Forelimb muscle (tissue), 1 donor: ENCODE results near the gene PRLR. TPM values are rescaled to one million over a fixed set of nuclear protein-coding genes. Genes with fewer than 3 reads are reported as not detected.

Experiments used
- DNase-seq: peaks from one replicate; pipeline ENCODE4 v3.0.0-alpha.2; 2013; ENCODE audit warnings: low read depth
- polyA plus RNA-seq: library from polyadenylated mRNA; unstranded; fragments of 120-200 nt; gene quantifications from one replicate; pipeline ENCODE4 v1.2.1, GENCODE V29; 2013; ENCODE audit not compliant: insufficient read length

Gene PRLR
- polyA plus RNA-seq, 1 donor: 0.38 TPM

- DNase-seq: no peak
These were observed 69.7 kb downstream of the PRLR start for GRCh38 chr5:35160486-35161116.

DNA sequence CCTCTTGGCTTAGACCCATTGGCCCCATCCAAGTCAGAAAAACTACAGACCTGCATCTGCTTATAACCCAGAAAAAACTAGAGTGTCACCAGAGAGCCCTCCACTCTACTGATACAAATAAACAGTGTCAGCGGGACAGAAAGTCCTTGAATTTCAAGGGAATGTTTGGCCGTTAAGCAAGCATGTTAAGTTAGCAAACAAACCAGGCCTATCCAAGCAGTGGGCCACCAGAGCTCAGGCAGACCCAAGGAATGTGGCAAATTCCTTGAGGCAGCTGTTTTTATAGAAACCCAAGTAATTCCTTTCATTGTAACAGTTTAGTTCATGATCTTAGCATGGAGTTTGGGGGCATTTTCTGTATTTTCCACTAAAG, 70.9 kb downstream of the PRLR start:
- no peak for DNase-seq

DNA sequence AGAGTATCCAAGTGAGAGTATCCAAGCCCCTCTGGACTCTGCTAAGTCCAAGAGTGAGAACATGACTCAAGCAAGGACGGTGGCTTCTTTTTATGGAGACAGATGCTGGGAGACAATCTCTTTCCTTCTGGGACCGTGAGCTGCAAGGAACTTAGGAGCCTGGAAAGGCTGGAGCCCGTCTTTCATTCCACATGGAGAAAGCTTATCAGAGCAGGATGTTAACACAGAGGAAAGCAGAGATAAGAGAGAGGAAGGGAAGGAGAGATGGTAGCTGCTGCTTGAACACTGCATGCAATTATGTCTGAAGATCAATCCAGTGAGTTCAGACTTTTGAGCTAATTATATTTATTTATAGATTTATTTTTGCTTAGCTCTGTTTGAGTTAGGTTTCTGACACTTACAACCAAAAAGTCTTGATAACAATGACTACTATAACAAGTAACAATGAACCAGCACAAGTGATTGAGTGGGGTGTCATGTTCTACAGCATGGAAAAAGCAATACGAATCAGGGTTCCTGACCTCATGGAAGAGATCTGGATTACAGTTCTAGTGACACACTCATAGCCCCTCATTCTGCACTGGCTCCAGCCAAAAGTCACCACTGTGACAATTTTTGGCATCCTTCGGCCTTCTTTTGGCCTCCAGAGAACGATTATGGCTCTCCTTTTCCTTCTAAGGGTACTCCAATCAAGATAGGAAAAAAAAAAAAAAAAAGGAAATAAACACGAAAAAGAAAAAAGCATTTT, 71.5 kb downstream of the PRLR start:
- DNase-seq: no peak

- DNase-seq: no peak
These were observed 72.1 kb downstream of the PRLR start for GRCh38 chr5:35158204-35158603.

- DNase-seq: no peak
These were observed 76.8 kb downstream of the PRLR start for GRCh38 chr5:35153375-35153932.

GRCh38 chr5:35152733-35153132, 77.6 kb downstream of the PRLR start:
- no peak for DNase-seq

GRCh38 chr5:35151146-35151920, 79.0 kb downstream of the PRLR start:
- DNase-seq: no peak

GRCh38 chr5:35149041-35149440, 81.2 kb downstream of the PRLR start:
- no peak for DNase-seq

DNA sequence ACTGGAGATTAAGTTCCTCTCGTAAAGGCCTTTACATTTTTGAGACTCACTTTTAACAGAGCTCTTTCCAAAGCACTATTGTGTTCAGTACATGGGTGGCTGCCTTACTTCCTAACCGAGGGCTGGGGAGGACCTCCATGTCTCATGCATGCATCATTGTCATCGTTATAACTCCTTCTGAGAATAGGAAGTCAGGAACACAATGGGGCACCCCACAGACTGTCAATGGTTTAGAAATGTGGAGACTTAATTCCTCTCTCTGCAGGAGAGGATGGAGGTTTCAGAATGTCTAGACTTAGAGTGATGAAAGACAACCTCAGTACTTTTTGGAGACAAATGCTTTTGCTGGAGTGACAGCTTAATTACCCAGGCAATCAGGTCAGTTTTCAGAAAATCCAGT, 83.9 kb downstream of the PRLR start:
- no peak for DNase-seq

GRCh38 chr5:35145691-35146317, 84.5 kb downstream of the PRLR start:
- DNase-seq: no peak

GRCh38 chr5:35145012-35145411, 85.3 kb downstream of the PRLR start:
- DNase-seq: no peak

- DNase-seq: no peak
These were observed 86.4 kb downstream of the PRLR start for GRCh38 chr5:35143841-35144240.

DNA sequence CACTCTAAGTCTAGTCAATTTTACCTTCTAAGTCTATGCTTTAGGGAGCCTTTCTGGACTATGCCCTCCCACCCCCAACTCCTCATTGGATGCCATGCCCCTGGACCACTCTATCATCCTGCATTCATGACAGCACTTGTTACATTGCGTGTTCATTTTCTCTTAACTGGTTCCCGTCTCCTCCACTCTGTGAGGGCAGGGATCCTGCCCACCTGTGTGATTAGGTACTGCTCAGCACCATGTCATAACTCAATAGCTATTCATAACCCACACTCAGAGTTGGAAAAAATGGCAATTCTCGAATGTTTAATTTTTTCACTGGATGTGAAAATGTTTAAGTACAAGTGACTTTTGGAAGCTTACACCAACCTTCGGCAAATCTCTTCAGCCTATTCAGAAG, 88.5 kb downstream of the PRLR start:
- no peak for DNase-seq

GRCh38 chr5:35138232-35138631, 92.1 kb downstream of the PRLR start:
- no peak for DNase-seq

DNA sequence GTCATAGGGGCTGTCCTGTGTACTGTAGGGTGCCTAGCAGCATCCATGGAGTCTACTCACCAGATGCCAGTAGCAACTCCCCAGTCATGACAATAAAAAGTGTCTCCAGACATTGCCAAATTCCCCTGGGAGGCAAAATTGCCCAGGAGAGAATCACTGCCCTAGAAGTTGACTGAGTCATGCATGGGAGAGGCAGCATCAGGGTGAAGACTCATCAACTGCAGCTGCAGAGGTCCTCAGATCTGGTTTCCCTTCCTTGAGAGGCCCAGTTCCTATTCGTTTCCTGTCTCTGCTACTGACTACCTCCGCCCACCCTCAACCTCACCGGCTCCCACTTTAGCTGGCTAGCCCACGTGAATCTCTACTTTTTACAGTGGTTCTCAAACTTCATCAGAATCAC, 93.9 kb downstream of the PRLR start:
- DNase-seq: no peak

DNA sequence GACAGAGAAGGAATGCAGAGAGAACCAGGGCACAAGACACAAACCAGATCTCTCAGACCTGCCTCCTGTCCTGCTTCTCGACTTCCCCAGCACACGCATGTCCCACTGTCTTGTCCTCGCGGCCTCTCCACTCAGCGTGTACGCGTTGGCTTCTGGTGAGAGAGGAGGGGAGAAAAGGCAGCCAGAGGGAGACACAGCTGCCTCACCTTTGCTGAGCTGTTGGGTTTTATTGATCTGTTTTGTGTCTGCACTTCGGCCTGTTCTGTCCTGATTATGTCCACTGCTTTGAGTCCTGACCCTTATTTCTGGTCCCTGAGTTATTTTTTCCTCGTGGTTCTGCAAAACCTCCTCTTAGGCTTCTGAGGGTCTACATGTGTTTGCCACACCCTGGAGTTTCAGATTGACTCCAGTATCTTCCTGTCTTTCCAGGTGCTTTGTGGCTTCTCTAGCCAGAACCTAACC, 95.0 kb downstream of the PRLR start:
- no peak for DNase-seq

DNA sequence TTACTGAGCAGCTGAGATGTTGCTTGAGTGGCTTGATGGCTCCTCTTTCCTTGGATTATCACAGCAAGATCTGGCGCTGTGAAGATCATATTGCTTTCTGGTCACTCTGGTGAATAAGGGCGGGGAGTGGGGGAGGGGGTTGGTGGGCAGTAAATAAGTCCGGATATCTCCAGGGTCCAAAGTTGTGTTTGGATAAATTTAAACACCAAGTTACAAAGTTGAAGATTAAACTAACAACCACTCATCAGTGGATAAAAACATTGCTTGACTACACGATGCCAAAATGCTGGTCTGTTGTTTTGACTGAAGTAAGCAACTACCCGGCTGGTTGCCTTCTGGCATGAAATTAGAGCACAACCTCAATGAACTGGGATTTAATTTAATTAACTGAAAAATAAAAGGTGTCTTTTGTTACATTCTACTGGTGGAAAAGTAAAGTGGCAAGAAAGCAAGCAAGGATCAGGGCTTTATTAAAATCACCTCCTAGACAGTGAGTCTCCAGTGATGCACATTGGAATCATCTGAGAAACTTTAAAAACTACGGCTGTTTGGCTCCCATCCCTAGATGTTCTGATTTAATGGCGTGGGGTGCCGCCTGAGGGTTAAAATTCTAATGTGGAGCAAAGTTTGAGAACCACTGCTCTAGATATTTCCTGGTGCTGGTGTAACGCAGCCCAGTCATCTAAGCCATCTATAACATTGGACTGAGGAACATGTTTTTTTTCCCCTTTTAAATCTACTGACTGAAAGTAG, 95.8 kb downstream of the PRLR start:
- no peak for DNase-seq

- no peak for DNase-seq
These were observed 97.1 kb downstream of the PRLR start for GRCh38 chr5:35133186-35133585.

DNA sequence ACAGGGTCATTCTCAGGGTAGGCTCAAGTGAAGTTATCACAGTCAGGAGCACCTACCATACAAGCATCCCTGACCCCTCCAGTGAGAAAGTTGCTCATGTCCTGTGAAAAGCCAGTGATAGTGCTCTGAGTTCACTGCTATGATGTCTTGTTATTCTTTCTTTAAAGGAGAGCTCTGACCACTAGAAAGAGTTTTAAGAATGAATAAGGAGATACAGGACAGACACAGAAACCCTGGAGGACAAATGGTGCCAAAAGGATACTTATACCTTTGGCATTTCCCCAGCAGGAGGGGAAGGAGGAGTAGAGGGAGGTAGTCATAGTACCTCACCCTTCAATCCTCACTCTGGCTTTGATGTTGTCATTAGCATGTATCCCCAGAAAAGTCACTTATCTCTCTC, 98.6 kb downstream of the PRLR start:
- DNase-seq: no peak

DNA sequence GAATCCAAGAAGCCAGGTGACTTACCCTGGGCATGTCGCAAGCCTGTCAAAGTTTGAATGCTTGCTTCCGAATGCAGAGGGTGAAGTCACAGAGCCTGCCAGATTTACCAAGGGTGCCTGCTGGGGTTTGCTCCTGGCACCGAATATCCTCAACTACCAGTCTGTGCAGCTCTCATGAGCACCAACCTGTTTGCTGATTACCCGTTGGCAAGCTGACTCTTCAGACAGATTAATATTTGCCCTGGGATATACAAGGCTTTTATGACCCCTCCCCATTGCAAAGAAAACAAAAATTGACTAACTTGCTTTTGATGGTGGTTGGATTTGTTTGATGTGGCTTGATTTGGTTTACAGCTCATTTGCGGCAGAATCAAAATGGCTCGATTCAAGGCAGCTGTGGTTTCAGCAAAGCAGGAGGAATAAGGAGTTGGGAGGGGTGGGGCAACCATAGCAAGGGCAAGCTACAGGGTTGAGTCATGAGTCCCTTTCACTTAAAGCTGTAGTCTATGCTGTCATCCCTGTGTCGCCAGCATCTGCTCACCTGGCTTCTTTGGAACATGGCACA, 100.3 kb downstream of the PRLR start:
- DNase-seq: no peak

DNA sequence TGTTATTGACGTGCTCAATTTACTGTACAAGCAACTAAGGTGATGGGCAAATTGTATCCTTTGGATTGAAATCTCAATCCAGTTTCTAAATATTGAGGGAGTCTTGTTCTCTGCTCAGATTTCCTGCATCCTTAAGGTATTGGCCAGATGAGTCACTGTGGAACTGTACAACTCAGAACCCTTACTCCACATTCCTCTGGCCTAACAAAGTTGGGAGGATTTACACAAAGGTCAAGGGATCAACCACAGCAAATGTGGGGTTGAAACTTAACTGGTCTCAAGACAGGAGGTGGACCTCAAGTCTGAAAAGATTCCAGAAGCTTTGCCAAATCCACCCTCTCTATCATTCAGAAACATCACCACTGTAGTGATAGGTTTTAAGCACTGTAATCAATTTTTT, 101.0 kb downstream of the PRLR start:
- no peak for DNase-seq
